ENCODE data around the gene PSD2.

DNA sequence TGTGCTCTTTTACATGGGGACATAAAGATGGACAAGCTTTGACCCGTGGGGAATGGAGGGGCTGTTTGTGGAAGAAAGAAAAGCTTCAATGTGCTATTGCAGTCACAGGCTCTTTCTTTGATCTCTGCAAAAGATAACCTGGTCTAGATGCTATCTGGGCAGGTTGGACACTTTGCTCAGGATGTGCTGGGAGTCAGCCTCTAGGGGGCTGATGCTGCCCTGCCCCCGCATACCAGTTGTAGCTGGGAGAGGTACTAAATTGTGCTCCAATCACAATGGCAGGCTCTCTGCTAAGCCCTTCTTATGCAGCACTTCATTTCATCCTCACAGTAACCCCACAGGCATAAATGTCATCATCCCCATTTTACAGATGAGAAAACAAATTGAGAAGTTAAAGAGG is 67.2 kb downstream of the PSD2 start:
- TF ChIP-seq, protein P1, sequence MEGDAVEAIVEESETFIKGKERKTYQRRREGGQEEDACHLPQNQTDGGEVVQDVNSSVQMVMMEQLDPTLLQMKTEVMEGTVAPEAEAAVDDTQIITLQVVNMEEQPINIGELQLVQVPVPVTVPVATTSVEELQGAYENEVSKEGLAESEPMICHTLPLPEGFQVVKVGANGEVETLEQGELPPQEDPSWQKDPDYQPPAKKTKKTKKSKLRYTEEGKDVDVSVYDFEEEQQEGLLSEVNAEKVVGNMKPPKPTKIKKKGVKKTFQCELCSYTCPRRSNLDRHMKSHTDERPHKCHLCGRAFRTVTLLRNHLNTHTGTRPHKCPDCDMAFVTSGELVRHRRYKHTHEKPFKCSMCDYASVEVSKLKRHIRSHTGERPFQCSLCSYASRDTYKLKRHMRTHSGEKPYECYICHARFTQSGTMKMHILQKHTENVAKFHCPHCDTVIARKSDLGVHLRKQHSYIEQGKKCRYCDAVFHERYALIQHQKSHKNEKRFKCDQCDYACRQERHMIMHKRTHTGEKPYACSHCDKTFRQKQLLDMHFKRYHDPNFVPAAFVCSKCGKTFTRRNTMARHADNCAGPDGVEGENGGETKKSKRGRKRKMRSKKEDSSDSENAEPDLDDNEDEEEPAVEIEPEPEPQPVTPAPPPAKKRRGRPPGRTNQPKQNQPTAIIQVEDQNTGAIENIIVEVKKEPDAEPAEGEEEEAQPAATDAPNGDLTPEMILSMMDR (IDR thresholded peaks at IDR 0.05) = no peak
- TF ChIP-seq EZH2 (IDR thresholded peaks at IDR 0.05; ENCODE audit: borderline replicate concordance, insufficient read depth, low read depth, low read length, poor library complexity, severe bottlenecking) = no peak
